ENCODE measurements around the gene FAM117B.

DNA sequence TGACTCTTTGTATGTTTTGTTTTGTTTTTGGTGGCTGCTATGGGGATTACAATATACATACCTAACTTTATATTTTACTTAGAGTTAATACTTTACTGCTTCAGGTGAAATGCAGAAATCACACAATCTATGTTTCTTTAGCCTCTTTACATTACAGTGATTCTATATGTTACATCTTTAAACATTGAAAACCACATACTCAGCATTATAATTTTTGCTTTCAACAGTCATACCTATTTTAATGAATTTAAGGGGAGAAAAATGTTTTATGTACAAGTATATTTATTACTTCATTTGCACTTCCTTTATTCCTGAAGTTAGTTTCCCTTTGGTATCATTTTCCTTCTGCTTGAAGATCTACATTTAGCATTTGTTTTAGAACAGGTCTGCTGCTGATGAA is 23.1 kb downstream of the FAM117B start:
- TF ChIP-seq, protein P1, sequence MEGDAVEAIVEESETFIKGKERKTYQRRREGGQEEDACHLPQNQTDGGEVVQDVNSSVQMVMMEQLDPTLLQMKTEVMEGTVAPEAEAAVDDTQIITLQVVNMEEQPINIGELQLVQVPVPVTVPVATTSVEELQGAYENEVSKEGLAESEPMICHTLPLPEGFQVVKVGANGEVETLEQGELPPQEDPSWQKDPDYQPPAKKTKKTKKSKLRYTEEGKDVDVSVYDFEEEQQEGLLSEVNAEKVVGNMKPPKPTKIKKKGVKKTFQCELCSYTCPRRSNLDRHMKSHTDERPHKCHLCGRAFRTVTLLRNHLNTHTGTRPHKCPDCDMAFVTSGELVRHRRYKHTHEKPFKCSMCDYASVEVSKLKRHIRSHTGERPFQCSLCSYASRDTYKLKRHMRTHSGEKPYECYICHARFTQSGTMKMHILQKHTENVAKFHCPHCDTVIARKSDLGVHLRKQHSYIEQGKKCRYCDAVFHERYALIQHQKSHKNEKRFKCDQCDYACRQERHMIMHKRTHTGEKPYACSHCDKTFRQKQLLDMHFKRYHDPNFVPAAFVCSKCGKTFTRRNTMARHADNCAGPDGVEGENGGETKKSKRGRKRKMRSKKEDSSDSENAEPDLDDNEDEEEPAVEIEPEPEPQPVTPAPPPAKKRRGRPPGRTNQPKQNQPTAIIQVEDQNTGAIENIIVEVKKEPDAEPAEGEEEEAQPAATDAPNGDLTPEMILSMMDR (IDR thresholded peaks at IDR 0.05; ENCODE audit: insufficient read depth, low read length): no peak
- no peak for TF ChIP-seq SPI1 (IDR thresholded peaks at IDR 0.05; ENCODE audit: borderline replicate concordance, low read depth)
